Activated T-cell treated with anti-CD3 and anti-CD28 coated beads, Interleukin-2, amount 50 U/mL, for 72 hours (primary cell): ENCODE measurements around the gene ZDHHC14. TPM values are rescaled to one million over a fixed set of nuclear protein-coding genes. Genes with fewer than 3 reads are reported as not detected.

Experiments used
- ATAC-seq, 2 donors: fragments of 150-1000 bp; cut with Tn5 transposase; replicated peaks in 1 of 2; 2 replicates each; pipeline ENCODE4 v1.10.0; 2021; ENCODE audit warnings: moderate library complexity in 2 of 2, mild to moderate bottlenecking in 1 of 2
- DNase-seq, 2 donors: peaks; one replicate each; pipeline ENCODE4 v3.0.0; 2021 to 2022; ENCODE audit warnings: mixed read lengths in 1 of 2
- H3K27ac Mint-ChIP-seq: one replicate; pipeline ENCODE4 v1.8.0; 2022; ENCODE audit warnings: mild to moderate bottlenecking, moderate library complexity, mixed read lengths
- H3K27me3 Mint-ChIP-seq: one replicate; pipeline ENCODE4 v1.8.0; 2022; ENCODE audit warnings: low read depth, mixed read lengths
- H3K36me3 Mint-ChIP-seq, 2 donors: one replicate each; pipeline ENCODE4 v1.8.0; 2022; ENCODE audit warnings: mixed read lengths in 2 of 2, mild to moderate bottlenecking in 1 of 2; ENCODE audit not compliant: insufficient read depth in 2 of 2
- H3K4me1 Mint-ChIP-seq: one replicate; pipeline ENCODE4 v1.8.0; 2022; ENCODE audit warnings: low read depth, mixed read lengths
- H3K4me3 Mint-ChIP-seq, 2 donors: one replicate each; pipeline ENCODE4 v1.8.0; 2022; ENCODE audit warnings: mild to moderate bottlenecking in 2 of 2, mixed read lengths in 2 of 2, moderate library complexity in 2 of 2
- H3K9me3 Mint-ChIP-seq, 2 donors: one replicate each; pipeline ENCODE4 v1.8.0; 2022; ENCODE audit warnings: mixed read lengths in 2 of 2
- total RNA-seq, 2 donors: library from RNA; stranded (reverse); gene quantifications; one replicate each; pipeline ENCODE4 v1.2.3, GENCODE V29; 2022

Gene ZDHHC14
- total RNA-seq, 2 donors from 2014 or later: 10.3 to 15.4 TPM

DNA sequence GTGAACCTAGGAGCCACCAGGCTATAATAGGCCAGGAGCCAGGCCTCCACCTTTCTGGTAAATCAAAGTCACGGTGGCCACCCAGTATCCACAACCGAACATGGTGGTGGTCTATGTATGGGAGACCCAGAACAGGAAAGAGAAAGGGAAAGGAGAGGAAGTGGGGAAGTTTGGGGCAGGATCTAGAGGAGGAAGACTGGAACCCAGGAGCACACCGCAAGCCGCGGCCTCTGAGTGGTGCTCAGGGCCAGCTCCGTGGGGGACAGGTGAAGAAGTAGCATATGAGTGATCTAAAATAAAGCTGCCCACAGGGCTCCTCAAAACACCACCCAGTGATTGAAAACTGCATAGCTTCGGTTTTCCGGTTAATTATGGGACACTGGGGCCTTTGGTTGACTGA is 214.8 kb downstream of the ZDHHC14 start:
- Mint-ChIP-seq H3K4me1 (no peaks in the 10 kb centered on the region), H3K4me3 (no peak overlapping the region), H3K27ac (no peak overlapping the region), H3K36me3 (peaks cover 3 to 5% of the 10 kb centered on the region in 2 donors), H3K27me3 (no peaks in the 10 kb centered on the region), H3K9me3 (peaks cover 5% of the 10 kb centered on the region in 2 donors)
- ATAC-seq (no peak), DNase-seq (no peak)

DNA sequence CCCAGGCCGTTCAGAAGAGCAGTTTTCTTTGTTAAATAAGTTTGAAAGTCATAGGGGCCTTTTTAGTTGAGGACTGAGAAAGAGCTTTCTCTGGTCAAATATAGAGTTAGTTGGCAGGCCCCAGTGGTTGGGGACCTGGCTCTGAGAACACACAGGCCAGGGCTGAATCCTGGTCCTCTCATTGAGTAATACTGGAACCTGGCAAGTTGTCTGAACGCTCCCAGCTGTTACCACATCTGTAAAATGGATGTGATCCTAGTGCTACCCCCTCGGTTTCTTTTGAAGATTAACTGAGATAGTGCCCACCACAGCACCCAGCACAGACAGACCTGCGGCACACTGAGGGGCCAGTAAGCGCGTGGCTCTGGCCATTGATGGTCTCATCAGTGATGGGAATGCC is 215.5 kb downstream of the ZDHHC14 start:
- ATAC-seq (no peak), DNase-seq (no peak)
- Mint-ChIP-seq H3K9me3 (peaks cover under 1 to 2% of the 10 kb centered on the region in 2 donors), H3K36me3 (peaks cover 1 to 2% of the 10 kb centered on the region in 2 donors), H3K4me1 (no peaks in the 10 kb centered on the region), H3K4me3 (no peak overlapping the region), H3K27me3 (no peaks in the 10 kb centered on the region), H3K27ac (no peak overlapping the region)

DNA sequence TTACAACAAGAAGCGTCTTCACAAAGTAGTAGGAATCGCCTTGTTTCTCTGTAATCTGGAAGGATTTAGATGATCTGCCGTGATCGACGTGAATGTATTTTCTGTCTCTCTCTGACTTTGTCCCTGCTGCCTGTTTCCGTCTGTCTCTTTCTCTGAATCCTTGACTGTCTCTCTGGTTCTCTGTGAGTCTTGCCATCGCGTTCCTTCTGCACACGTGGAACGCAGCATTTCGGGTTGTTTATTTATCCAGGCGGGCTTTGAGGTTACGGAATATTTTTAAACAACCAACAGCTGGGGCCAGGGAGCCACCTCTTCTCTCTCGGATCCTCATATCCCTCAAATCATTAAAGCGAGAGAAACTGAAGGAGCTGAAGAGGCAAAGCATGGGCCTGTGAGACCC is 215.9 kb downstream of the ZDHHC14 start:
- Mint-ChIP-seq H3K36me3 (no peaks in the 10 kb centered on the region), H3K27ac (no peak overlapping the region), H3K9me3 (no peaks in the 10 kb centered on the region), H3K4me1 (no peaks in the 10 kb centered on the region), H3K4me3 (no peak overlapping the region), H3K27me3 (no peaks in the 10 kb centered on the region)
- ATAC-seq: no peak
- DNase-seq: no peak

GRCh38 chr6:157597461-157598312 is 216.7 kb downstream of the ZDHHC14 start:
- Mint-ChIP-seq H3K4me1 (no peaks in the 10 kb centered on the region), H3K27ac (no peak overlapping the region)
- ATAC-seq: peak; percentile 31 to 33

GRCh38 chr6:157599191-157599590 is 218.2 kb downstream of the ZDHHC14 start:
- DNase-seq (no peak), ATAC-seq (no peak)
- no peaks in the 10 kb centered on the region for H3K4me1 Mint-ChIP-seq
- H3K36me3 Mint-ChIP-seq: no peaks in the 10 kb centered on the region
- no peak overlapping the region for H3K4me3 Mint-ChIP-seq
- H3K27ac Mint-ChIP-seq: no peak overlapping the region
- H3K9me3 Mint-ChIP-seq: no peaks in the 10 kb centered on the region
- no peaks in the 10 kb centered on the region for H3K27me3 Mint-ChIP-seq

More at GRCh38 chr6:157597461-157598312, 216.7 kb downstream of the ZDHHC14 start:
- H3K9me3 Mint-ChIP-seq: no peaks in the 10 kb centered on the region
- no peak overlapping the region for H3K4me3 Mint-ChIP-seq
- no peaks in the 10 kb centered on the region for H3K27me3 Mint-ChIP-seq
- peak; percentile 33 to 35 for DNase-seq
- no peaks in the 10 kb centered on the region for H3K36me3 Mint-ChIP-seq

DNA sequence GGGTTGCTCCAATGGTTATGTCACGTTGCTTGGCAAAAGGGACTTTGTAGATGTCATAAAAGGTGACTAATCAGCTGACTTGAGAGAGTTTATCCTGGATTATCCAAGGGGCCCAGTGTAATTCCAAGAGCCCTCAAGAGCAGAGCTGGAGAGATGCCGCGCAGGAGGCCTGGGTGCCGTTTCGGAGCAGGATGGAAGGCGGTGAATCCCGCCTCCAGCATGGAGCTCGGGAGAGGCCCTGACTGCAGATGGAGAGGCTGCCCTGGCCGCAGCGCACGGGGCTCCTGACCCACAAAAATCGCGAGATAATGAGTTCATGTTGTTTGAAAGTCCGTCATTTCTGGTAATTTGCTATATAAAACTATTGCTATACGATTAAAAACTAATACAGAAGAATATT is 219.8 kb downstream of the ZDHHC14 start:
- Mint-ChIP-seq H3K4me3 (no peak overlapping the region), H3K27ac (no peak overlapping the region), H3K4me1 (no peaks in the 10 kb centered on the region), H3K27me3 (no peaks in the 10 kb centered on the region), H3K9me3 (no peaks in the 10 kb centered on the region), H3K36me3 (no peaks in the 10 kb centered on the region)
- ATAC-seq: no peak
- no peak for DNase-seq

DNA sequence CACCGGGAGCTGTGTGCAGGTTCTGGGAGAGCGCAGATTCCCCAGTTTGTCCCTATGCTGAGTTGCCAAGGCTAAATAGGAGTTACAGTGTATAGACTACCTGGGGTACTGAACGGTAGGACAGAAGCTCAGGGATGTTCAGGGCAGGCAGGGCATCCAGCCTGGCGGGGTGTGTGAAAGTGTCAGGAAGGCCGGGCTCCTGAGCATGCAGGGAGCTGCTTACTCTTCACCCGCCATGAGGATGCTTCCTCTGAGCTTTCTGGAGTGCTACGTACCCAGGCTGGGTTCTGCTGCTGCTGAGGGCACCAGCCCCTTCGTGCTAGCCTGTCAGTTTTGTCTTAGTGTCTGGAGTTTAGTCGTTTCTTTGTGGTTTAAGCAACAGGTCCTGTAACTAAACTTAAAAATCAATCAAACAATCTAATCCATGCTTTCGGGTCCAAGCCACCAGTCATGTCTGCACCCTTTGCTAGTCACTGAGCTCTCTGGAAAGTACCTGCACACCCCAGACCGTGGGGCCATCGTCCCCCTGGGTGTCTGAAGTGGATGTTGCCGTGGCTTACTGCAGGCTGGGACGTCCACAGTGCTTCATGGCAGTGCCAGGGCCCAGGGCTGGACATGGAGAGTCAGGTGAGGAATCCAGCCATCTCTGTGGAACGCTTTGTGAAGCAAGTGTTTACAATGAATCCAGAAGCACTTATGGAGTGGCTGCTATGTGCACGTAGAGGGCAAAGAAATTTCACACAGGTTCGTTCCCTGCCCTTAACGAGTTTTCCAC is 221.7 kb downstream of the ZDHHC14 start:
- Mint-ChIP-seq H3K27ac (no peak overlapping the region), H3K36me3 (no peaks in the 10 kb centered on the region), H3K4me3 (no peak overlapping the region), H3K4me1 (no peaks in the 10 kb centered on the region), H3K9me3 (no peaks in the 10 kb centered on the region), H3K27me3 (no peaks in the 10 kb centered on the region)
- no peak for ATAC-seq
- no peak for DNase-seq

GRCh38 chr6:157603314-157603940 is 222.4 kb downstream of the ZDHHC14 start:
- no peaks in the 10 kb centered on the region for H3K9me3 Mint-ChIP-seq
- H3K4me3 Mint-ChIP-seq: no peak overlapping the region

DNA sequence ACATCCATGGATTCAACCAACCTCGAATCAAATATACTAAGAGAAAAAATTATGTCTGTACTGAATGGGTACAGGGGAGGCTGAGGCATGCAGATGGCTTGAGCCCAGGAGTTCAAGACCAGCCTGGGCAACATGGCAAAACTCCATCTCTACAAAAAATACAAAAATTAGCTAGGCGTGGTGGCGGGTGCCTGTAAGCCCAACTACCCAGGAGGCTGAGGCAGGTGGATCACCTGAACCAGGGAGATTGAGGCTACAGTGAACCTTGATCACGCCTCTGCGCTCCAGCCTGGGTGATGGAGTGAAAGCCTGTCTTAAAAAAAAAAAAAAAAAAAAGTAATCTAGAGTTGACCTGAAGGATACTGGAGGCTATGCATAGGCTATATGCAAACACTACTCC is 223.0 kb downstream of the ZDHHC14 start:
- H3K9me3 Mint-ChIP-seq: no peaks in the 10 kb centered on the region
- no peak overlapping the region for H3K27ac Mint-ChIP-seq
- no peaks in the 10 kb centered on the region for H3K27me3 Mint-ChIP-seq
- DNase-seq: no peak
- no peaks in the 10 kb centered on the region for H3K36me3 Mint-ChIP-seq
- no peak for ATAC-seq
- no peak overlapping the region for H3K4me3 Mint-ChIP-seq
- no peaks in the 10 kb centered on the region for H3K4me1 Mint-ChIP-seq

More at GRCh38 chr6:157603314-157603940, 222.4 kb downstream of the ZDHHC14 start:
- no peak for DNase-seq
- Mint-ChIP-seq H3K27ac (no peak overlapping the region), H3K4me1 (no peaks in the 10 kb centered on the region), H3K27me3 (no peaks in the 10 kb centered on the region), H3K36me3 (no peaks in the 10 kb centered on the region)
- ATAC-seq: no peak

GRCh38 chr6:157604816-157605215 is 223.8 kb downstream of the ZDHHC14 start:
- Mint-ChIP-seq H3K4me3 (no peak overlapping the region), H3K4me1 (no peaks in the 10 kb centered on the region), H3K9me3 (no peaks in the 10 kb centered on the region), H3K36me3 (no peaks in the 10 kb centered on the region), H3K27ac (no peak overlapping the region), H3K27me3 (no peaks in the 10 kb centered on the region)
- ATAC-seq: no peak
- DNase-seq: no peak

GRCh38 chr6:157605484-157605883 is 224.5 kb downstream of the ZDHHC14 start:
- Mint-ChIP-seq H3K4me3 (no peak overlapping the region), H3K9me3 (no peaks in the 10 kb centered on the region), H3K27me3 (no peaks in the 10 kb centered on the region), H3K27ac (no peak overlapping the region), H3K36me3 (no peaks in the 10 kb centered on the region), H3K4me1 (no peaks in the 10 kb centered on the region)
- DNase-seq (no peak), ATAC-seq (no peak)

- no peaks in the 10 kb centered on the region for H3K36me3 Mint-ChIP-seq
- no peak overlapping the region for H3K4me3 Mint-ChIP-seq
- H3K4me1 Mint-ChIP-seq: no peaks in the 10 kb centered on the region
- H3K27ac Mint-ChIP-seq: no peak overlapping the region
- no peaks in the 10 kb centered on the region for H3K9me3 Mint-ChIP-seq
- DNase-seq: no peak
- ATAC-seq: no peak
- no peaks in the 10 kb centered on the region for H3K27me3 Mint-ChIP-seq
Measured at GRCh38 chr6:157606516-157606915, 225.5 kb downstream of the ZDHHC14 start.
